Thoracic aorta (tissue), 2 donors: Measurements from ENCODE around the gene HMX2. TPM values are rescaled to one million over a fixed set of nuclear protein-coding genes. Genes with fewer than 3 reads are reported as not detected.
"Not testable (repeated sequence)": the region's sequence is repeated elsewhere in the genome, so short reads cannot be mapped to it uniquely, and the experiment has no call there.

ENCODE experiments used
- ATAC-seq: fragments of 150-250 bp; one replicate; pipeline ENCODE4 v1.8.0; 2017; ENCODE audit warnings: low read depth; ENCODE audit not compliant: insufficient number of reproducible peaks, low FRiP score
- DNase-seq: peaks from one replicate; pipeline ENCODE4 v3.0.0-alpha.2; 2020; ENCODE audit warnings: low spot score
- H3K27ac ChIP-seq, 2 donors: fragments of 200-600 bp; sonication (generic); 1 replicate in 1 of 2; 2 replicates in 1 of 2; pipeline ENCODE4 v1.5.1; 2016; ENCODE audit warnings: mild to moderate bottlenecking in 2 of 2, moderate library complexity in 2 of 2
- H3K27me3 ChIP-seq: fragments of 200-600 bp; sonication (generic); replicated peaks from 2 replicates; pipeline ENCODE4 v1.6.0; 2016; ENCODE audit warnings: mild to moderate bottlenecking; ENCODE audit not compliant: insufficient read depth
- H3K36me3 ChIP-seq: fragments of 200-600 bp; sonication (generic); one replicate; pipeline ENCODE4 v1.5.1; 2016
- H3K4me1 ChIP-seq, 2 donors: fragments of 200-600 bp; sonication (generic); 1 replicate in 1 of 2; 2 replicates in 1 of 2; pipeline versions ENCODE4 v1.5.1 to v1.6.0; 2016; ENCODE audit warnings: low read depth in 2 of 2, mild to moderate bottlenecking in 1 of 2; ENCODE audit not compliant: control insufficient read depth in 1 of 2
- H3K4me3 ChIP-seq: fragments of 200-600 bp; sonication (generic); 2 replicates; pipeline ENCODE4 v1.5.1; 2016; ENCODE audit warnings: mild to moderate bottlenecking
- H3K9me3 ChIP-seq: fragments of 200-600 bp; sonication (generic); 2 replicates; pipeline ENCODE4 v1.5.1; 2016
- total RNA-seq, 2 donors: library from RNA; depleted of rRNA; stranded (reverse); fragments of >200 nt; gene quantifications; one replicate each; pipeline versions ENCODE4 v1.1.0 to v1.2.3, GENCODE V29; 2016
- TF ChIP-seq, protein P1 (sequence below): fragments of 200-600 bp; sonication (generic); IDR thresholded peaks from one replicate; pipeline ENCODE4 v1.5.1; 2019; ENCODE audit warnings: antibody characterized with exemption

Gene HMX2
- total RNA-seq, 2 donors from 2014 or later = not detected

DNA sequence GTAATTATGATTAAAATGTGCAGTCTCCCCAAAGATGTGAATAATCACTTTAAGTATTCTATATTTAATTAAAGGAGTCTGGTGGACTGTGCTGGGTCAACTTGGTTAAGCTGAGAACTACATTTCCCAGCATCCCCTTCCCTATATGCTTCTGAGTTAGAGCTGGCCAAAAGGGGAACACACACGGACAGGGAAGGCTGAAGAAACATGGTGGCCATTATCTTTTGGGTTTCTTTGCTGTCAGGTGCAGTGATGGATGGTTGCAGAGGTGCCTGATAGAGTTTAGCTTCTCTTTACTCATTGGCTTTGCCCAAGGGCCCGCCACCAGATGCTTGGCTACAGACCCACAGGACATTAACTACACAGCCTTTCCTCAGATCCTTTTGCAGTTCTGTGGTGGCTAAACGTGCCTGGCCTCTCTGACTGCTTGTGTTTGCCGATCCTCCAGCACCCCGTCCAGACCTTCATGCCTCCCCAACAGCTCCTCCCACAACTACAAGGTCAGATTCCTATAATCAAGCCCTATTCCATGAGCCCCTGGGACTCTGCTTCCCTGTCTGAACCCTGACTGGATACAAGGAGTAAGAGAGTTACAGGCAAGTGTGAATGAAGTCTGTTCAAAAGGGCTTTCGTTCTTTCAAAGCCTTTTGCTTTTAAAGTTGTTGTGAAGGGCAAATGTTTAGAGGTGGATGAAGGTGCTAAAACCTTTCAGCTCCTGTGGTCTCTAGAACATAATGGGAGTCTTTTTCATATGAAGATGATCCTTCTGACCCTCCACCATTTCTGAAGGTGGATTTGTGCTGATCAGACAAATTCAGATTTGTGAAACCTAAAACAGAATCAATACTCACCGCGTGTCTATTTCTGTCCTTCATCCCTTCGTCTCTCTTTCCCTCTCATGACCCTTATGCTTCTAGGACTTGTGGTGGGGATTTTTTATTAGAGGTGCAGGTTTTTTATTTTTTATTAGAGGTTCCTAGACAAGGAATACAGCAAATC, 27.8 kb downstream of the HMX2 start:
- Histone ChIP-seq H3K36me3 (no peaks in the 10 kb centered on the region), H3K9me3 (no peaks in the 10 kb centered on the region), H3K27me3 (no peaks in the 10 kb centered on the region), H3K27ac (no peak overlapping the region), H3K4me1 (no peaks in the 10 kb centered on the region), H3K4me3 (no peak overlapping the region)
- ATAC-seq (no peak), DNase-seq (no peak)
- TF ChIP-seq, protein P1, sequence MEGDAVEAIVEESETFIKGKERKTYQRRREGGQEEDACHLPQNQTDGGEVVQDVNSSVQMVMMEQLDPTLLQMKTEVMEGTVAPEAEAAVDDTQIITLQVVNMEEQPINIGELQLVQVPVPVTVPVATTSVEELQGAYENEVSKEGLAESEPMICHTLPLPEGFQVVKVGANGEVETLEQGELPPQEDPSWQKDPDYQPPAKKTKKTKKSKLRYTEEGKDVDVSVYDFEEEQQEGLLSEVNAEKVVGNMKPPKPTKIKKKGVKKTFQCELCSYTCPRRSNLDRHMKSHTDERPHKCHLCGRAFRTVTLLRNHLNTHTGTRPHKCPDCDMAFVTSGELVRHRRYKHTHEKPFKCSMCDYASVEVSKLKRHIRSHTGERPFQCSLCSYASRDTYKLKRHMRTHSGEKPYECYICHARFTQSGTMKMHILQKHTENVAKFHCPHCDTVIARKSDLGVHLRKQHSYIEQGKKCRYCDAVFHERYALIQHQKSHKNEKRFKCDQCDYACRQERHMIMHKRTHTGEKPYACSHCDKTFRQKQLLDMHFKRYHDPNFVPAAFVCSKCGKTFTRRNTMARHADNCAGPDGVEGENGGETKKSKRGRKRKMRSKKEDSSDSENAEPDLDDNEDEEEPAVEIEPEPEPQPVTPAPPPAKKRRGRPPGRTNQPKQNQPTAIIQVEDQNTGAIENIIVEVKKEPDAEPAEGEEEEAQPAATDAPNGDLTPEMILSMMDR = no peak

DNA sequence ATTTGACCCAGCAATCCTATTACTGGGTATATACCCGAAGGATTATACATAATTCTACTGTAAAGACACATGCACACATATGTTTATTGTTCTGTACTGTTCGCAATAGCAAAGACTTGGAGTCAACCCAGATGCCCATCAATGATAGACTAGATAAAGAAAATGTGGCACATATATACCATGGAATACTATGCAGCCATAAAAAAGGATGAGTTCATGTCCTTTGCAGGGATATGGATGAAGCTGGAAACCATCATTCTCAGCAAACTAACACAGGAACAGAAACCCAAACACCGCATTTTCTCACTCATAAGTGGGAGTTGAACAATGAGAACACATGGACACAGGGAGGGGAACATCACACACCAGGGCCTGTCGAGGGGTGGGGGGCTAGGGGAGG, 30.5 kb downstream of the HMX2 start:
- H3K36me3 ChIP-seq, H3K9me3 ChIP-seq, H3K4me1 ChIP-seq, H3K4me3 ChIP-seq, DNase-seq, H3K27me3 ChIP-seq, H3K27ac ChIP-seq, ATAC-seq: not testable (repeated sequence)

DNA sequence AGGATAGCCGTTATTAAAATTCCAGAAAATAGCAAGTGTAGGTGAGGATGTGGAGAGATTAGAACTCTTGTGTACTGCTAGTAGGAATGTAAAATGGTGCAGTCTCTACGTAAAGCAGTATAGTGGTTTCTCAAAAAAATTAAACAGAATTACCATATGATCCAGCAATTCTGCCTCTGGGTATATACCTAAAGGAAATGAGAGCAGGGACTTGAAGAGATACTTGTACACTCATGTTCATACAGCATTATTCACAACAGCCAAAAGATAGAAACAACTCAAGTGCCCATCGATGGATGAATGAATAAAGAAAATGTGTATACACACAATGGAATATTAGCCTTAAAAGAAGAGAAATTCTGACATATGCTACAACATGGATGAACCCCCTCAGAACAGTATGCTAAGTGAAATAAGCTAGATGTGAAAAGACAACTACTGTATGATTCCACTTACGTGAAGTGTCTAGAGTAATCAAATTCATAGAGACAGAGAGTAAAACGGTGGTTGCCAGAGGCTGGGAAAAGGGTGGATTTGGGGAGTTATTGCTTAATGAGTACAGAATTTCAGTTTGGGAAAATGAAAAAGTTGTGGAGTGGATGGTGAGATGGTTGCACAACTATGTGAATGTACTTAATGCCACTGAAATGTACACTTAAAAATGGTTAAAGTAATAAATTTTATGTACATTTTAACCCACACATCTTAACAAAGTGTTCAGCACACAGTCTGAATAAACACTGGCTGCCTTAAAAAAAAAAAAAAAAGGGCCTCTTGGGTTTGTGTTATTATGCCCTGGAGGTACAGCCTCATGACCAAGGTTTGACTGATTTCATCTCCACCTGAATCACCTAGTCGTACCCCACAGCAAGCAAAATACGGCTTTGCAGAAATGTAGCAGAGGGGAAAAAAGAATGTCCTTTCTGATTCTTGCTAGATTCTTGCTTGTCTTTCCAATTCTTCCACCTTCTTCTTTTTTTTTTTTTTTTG, 32.5 kb downstream of the HMX2 start:
- no peak overlapping the region for H3K27ac ChIP-seq
- ATAC-seq (no peak), DNase-seq (no peak)
- no peak overlapping the region for H3K4me3 ChIP-seq
- no peaks in the 10 kb centered on the region for H3K27me3 ChIP-seq
- peaks cover 16% of the 10 kb centered on the region for H3K9me3 ChIP-seq
- H3K4me1 ChIP-seq = no peaks in the 10 kb centered on the region
- TF ChIP-seq, protein P1 = no peak
- H3K36me3 ChIP-seq = no peaks in the 10 kb centered on the region

DNA sequence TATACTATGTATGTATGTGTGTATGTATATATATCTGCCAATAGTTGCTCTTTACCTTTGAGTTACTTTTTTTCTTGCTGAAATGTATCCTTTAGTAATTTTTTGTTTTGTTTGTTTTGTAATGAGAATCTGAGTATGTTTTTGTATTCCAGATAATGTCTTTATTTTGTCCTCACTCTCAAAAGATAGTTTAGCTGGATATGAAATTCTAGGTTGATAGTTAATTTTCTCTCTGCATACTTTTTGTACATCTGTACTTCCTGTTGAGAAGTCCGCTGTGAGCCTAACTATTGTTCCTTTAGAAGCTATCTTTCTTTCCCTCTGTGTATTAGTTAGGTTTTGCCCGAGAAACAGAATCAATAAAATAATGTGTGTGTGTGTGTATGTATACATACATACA, 35.8 kb downstream of the HMX2 start:
- TF ChIP-seq, protein P1 = no peak
- Histone ChIP-seq H3K4me3 (no peak overlapping the region), H3K36me3 (no peaks in the 10 kb centered on the region), H3K27me3 (no peaks in the 10 kb centered on the region), H3K9me3 (peaks cover 16% of the 10 kb centered on the region), H3K4me1 (no peaks in the 10 kb centered on the region), H3K27ac (no peak overlapping the region)
- no peak for ATAC-seq
- no peak for DNase-seq

GRCh38 chr10:123187781-123188180, 39.8 kb downstream of the HMX2 start:
- H3K27me3 ChIP-seq = no peaks in the 10 kb centered on the region
- H3K27ac ChIP-seq = no peak overlapping the region
- H3K4me3 ChIP-seq = no peak overlapping the region
- no peak for DNase-seq
- TF ChIP-seq, protein P1 = no peak
- H3K9me3 ChIP-seq = peaks cover 16% of the 10 kb centered on the region
- no peaks in the 10 kb centered on the region for H3K4me1 ChIP-seq
- ATAC-seq = no peak
- H3K36me3 ChIP-seq = no peaks in the 10 kb centered on the region
